Erythroblast (primary cell): ENCODE measurements around the gene SELL.

Experiments used
- GATA1 ChIP-seq: IDR thresholded peaks from 2 replicates; pipeline ENCODE4 v1.6.1; 2011; ENCODE audit warnings: low read depth, mild to moderate bottlenecking, control low read depth, low read length, moderate library complexity
- POLR2A ChIP-seq: IDR thresholded peaks from 2 replicates; pipeline ENCODE4 v1.6.1; 2011; ENCODE audit warnings: mild to moderate bottlenecking, low read length

DNA sequence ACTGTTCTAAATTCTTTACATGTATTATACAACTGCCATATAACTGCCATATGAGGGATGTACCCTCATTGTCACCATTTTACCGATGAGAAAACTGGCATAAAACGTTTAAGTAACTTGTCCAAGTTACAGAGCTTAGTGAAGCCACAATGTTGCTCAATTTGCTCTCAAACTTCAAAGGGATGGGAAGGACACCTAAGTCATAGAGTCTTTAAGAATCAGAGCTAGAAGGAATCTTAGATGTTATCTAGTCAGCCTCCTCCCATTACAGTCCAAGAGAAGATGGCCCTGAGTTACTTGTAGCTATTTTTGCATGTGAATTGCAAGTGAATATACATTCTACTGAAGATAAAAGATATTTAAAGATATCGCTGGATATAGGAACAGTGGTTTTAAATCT lies 31.7 kb downstream of the SELL start:
- TF ChIP-seq POLR2A = no peak
- no peak for TF ChIP-seq GATA1
